GM23338 (cell line): ENCODE results near the gene RCCD1.
A peak's percentile ranks its signal among the peaks of the same experiment; 100 is the strongest.

Experiments used
- CTCF ChIP-seq, 2 experiments: fragments of 200-600 bp in 1 of 2; sonication (generic) in 1 of 2; conservative IDR thresholded peaks; 2 replicates each; pipeline versions ENCODE4 v1.5.1 to v1.6.1; 2016 to 2017; ENCODE audit warnings: antibody characterized with exemption in 2 of 2, low read depth in 2 of 2, mild to moderate bottlenecking in 2 of 2, moderate library complexity in 1 of 2
- EZH2 ChIP-seq: fragments of 200-600 bp; sonication (generic); IDR thresholded peaks from one replicate; pipeline ENCODE4 v1.8.0; 2017; ENCODE audit warnings: antibody characterized with exemption, mild to moderate bottlenecking, low read depth; ENCODE audit not compliant: unreplicated experiment
- EZH2phosphoT487 ChIP-seq: fragments of 200-600 bp; sonication (generic); IDR thresholded peaks from one replicate; pipeline ENCODE4 v1.8.1; 2018; ENCODE audit warnings: antibody characterized with exemption; ENCODE audit not compliant: unreplicated experiment
- JUNB ChIP-seq: IDR thresholded peaks from one replicate; pipeline ENCODE4 v1.6.1; 2016; ENCODE audit warnings: antibody characterized with exemption; ENCODE audit not compliant: unreplicated experiment
- POLR2AphosphoS5 ChIP-seq: IDR thresholded peaks from 2 replicates; pipeline ENCODE4 v1.6.1; 2016; ENCODE audit warnings: antibody characterized with exemption, low read depth
- STAT1 ChIP-seq: IDR thresholded peaks from one replicate; pipeline ENCODE4 v1.6.1; 2016; ENCODE audit warnings: antibody characterized with exemption; ENCODE audit not compliant: unreplicated experiment
- TF ChIP-seq, protein P1 (sequence below): IDR thresholded peaks from one replicate; pipeline ENCODE4 v1.6.1; 2018; ENCODE audit warnings: antibody characterized with exemption; ENCODE audit not compliant: unreplicated experiment

GRCh38 chr15:90954712-90955623 lies at the start of gene RCCD1:
- TF ChIP-seq EZH2 (no peak), CTCF (conservative IDR thresholded peaks at IDR 0.05; ENCODE audit: low read depth in 2 of 2) (no peak), POLR2AphosphoS5 (peak; percentile 75), EZH2phosphoT487 (no peak), STAT1 (no peak), JUNB (no peak)
- TF ChIP-seq, protein P1, sequence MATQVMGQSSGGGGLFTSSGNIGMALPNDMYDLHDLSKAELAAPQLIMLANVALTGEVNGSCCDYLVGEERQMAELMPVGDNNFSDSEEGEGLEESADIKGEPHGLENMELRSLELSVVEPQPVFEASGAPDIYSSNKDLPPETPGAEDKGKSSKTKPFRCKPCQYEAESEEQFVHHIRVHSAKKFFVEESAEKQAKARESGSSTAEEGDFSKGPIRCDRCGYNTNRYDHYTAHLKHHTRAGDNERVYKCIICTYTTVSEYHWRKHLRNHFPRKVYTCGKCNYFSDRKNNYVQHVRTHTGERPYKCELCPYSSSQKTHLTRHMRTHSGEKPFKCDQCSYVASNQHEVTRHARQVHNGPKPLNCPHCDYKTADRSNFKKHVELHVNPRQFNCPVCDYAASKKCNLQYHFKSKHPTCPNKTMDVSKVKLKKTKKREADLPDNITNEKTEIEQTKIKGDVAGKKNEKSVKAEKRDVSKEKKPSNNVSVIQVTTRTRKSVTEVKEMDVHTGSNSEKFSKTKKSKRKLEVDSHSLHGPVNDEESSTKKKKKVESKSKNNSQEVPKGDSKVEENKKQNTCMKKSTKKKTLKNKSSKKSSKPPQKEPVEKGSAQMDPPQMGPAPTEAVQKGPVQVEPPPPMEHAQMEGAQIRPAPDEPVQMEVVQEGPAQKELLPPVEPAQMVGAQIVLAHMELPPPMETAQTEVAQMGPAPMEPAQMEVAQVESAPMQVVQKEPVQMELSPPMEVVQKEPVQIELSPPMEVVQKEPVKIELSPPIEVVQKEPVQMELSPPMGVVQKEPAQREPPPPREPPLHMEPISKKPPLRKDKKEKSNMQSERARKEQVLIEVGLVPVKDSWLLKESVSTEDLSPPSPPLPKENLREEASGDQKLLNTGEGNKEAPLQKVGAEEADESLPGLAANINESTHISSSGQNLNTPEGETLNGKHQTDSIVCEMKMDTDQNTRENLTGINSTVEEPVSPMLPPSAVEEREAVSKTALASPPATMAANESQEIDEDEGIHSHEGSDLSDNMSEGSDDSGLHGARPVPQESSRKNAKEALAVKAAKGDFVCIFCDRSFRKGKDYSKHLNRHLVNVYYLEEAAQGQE, result no peak
